Measurements from ENCODE around the gene BRME1.
A peak's percentile ranks its signal among the peaks of the same experiment; 100 is the strongest.

The BRME1 gene

DNA sequence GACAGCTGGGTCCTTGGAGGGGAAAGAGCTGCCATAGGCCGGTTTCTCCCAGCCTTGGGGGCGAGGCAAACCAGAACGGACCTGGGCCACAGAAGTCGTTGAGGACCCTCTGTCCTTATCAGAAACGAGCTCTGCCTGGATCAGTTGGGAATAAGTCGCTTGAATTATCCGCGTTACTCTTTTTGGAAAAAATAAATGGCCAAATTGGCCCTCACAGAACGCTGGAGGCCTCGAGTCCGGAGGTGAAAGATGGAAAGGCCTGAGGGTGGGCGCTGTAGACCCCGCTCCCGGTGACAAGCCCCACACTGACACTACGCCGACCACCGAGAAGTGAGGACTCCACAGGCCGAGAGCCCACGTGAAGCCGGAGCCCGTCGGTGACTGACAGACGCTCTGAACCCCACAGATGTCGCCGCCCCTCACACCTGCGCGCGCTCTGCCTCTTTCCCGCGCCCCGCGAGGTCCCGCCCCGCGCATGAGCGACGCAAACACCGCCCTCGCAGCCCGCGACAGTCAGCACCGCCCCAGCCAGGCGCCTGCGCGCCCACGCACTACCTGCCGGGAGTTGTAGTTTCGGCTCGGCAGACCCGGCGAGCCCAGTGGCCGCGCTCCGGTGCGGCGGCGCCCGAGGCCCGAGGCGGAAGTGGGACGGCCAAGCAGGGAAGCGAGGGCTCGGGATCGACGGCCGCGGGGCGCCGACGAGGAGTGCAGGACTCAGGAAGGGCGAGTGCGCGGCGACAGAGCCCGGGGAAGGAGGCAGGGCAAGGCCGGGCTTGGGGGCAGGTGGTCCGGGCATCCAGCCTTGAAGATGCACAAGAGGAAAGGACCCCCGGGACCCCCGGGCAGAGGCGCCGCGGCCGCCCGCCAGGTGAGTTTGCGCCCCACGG is at the start of gene BRME1, which contains the start of gene CC2D1A:
BRME1 (minus strand) TSS at position 484 of the 887 bp plus-strand sequence. CDS start 1,225 bp downstream, outside the sequence.
CC2D1A (plus strand) TSS at position 568 of the 887 bp plus-strand sequence; CDS start at position 809, 241 bp downstream.
- DNase-seq: peak; percentile 92

DNA sequence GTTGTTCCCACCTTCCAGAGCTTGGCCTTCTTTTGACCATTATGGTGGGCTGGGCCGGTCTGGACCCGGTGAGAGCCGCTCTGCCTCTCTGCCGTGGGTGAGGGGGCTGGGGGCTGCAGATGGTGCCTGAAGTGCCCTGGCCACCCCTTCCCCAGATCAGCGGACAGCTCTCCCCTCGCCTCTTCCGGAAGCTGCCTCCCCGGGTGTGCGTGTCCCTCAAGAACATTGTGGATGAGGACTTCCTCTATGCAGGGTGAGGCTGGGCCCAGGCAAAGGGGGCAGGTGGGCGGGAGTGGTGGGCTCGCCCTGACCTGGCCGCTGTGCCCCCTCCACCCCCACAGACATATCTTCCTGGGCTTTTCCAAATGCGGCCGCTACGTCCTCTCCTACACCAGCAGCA is 48.3 kb upstream of the BRME1 start:
- DNase-seq: no peak

DNA sequence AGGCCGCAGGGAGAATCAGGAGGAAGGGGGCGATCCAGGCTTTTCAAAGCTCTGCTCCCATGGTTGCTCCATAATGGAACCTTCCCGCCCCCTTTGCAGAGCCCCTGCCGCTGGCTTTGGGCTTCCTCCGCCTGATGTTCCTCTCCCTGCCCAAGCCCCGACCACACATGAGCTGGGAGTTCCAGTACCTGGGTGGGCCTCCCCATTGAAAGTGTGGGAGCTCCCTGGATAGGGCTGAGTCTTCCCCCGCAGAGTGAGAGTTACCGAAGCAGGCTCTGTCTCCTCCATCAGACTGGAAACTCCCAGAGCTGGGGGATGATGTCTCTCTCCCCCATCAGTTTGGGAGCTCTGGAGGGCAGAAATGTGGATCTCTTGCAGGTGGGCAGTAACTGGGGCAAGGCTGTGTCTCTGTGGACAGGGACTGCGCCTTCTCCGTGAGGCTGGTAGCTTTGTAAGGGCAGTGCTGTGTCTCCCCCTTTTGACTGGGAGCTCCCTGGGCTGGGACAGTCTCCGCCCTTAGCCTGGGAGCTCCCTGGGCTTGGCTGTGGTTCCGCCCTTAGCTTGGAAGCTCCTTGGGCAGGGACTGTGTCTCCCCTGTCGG is 47.1 kb upstream of the BRME1 start:
- no peak for DNase-seq

DNA sequence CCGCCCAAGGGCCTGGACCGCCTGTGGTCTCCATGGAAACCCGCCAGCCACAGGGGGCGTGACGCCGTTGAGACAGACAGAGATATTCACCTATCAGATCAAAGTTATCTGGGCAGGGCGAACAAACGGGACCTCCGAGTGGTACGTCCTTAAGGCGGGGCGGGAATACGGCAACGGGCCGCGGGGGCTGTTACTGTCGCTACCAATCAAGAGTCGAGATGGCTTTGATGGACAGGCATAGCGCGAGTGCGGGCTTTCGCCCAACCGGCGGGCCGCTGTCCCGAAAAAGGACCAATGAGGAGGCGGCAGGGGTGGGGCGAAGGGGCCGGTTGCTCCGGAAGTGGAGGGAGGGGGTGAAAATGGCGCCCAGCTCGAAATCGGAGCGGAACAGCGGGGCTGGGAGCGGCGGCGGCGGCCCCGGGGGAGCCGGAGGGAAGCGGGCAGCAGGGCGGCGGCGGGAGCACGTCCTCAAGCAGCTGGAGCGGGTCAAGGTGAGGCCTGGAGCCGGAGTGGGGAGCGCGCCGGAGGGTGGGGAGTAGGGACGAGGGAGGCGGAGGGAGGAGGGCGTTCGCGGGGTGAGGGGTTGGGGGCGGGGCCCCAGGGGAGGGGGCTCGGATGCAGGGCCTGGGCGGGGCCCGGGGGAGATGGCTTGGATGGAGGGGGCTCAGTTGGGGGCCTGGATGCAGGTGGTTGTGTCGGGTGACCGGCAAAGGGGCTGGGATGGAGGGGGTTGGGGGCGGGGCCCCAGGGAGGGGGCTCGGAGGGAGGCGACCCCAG is 46.4 kb upstream of the BRME1 start, which contains the start of gene DCAF15:
DCAF15 (plus strand) TSS at position 356 of the 777 bp plus-strand sequence; CDS start at position 360, 4 bp downstream.
- DNase-seq: peak; percentile 98

DNA sequence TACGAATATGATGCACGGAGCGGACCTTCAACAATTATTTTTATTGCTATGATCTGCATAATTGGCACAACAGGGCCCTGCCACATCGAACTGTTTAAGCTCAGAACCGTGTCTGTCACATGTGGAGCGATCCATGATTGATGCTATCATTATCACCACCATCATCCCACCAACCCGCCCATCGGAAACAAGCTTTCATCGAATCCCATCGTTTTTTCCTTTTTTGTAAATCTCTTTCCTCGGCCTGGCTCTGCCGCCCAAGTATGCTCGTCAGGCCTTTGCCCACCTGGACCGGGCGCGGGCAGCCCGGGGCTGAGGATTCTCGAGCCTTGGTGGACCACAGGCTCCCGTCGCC is 45.9 kb upstream of the BRME1 start:
- DNase-seq: no peak

DNA sequence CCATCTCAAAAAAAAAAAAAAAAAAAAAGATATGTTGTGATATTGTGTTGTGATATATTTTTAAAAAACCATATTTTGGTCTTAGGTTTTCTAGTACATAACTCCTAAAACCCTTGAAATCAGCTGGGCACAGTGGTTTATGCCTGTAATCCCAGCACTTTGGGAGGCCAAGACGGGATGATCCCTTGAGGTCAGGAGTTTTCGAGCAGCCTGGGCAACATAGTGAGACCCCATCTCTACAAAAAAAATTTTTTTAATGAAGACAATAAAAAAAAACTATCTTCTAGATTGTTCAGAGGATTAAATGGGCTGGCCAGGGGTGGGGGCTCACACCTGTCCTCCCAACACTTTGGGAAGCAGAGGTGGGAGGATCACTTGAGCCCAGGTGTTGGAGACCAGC is 45.1 kb upstream of the BRME1 start:
- DNase-seq: no peak

DNA sequence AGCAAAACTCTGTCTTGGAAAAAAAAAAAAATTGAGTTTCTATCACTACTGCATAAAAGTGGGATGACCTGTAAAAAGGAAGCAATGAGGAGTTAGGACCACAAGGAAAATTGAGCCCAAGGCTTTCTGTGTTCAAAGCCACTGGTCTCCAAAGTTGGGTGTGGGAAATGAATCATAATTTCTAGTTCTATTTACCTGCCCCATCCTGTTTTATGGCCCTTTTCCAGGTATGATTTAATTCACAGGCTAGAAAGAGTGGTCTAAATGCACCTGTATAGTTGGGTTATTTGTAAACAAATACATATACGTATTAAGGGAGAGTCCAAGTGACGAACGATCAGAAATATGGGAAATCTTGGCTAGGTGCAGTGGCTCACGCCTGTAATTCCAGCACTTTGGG is 40.5 kb upstream of the BRME1 start:
- DNase-seq: no peak

DNA sequence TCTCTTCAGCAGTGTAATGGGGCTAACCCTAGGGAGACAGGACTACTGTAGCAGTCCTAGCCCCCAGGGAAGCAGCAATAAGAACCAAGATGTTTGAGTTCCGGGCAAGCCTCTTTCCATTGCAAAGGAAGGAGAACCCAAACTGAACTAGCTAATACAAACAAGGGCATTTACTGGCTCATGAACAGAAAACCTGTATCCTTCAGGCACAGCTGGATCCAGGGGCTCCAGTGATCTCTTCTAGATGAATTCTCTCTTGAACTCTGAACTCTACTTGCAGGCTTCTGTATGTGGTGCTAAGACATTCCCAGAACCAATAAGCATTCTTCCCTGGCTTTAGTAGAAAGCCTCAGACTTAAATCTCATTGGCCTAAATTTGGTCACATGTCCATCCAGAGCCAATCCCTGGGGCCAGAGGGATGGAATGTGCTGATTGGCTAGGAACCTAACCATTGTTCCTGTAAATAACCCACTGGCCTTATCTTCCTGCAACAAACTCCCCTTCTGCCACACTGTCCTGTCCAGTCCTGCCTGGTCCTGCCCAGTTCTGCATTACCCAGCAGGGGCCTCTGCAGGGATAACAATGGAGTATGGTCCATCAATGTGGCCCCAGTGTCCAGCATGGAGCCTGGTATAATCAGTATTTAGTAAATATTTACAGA is 36.2 kb upstream of the BRME1 start:
- no peak for DNase-seq

DNA sequence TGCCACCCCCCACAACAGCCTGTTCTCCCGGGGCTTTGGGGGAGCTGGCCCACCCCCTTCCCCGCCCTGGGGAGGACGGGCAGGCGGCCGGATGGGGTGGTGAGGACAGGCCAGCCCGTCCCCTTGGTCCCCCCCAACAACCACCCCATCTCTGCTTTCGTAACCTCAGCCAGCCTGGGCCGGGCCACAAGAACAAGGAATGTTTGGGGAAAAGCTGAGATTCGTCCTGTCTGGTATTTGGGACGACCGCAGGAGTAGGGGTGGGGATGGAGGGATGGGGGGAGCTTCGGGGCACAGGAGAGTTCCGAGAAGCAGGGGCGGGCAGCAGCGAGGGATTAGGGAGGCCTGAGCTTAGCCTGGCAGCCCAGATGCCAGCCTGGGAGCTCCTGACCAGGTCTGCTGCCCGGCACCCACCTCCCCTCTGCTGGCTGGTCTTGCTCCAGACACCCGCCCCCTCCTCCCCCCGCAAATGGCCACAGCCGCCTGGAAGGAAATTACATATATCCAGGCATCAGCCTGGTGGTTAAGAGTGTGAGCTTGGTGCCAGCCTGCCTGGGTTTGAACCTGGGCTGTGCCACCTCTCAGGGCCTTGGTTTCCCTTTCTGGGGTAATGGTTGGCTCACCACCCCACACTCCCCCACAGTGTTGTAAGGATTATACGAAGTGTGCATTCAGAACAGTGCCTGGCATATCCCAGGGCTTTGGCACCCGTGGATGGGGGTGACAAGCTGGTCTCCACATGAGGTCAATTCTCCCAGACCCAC is 32.6 kb upstream of the BRME1 start, which contains the start of gene PODNL1:
PODNL1 (minus strand) TSS at position 117 of the 764 bp plus-strand sequence. CDS start 236 bp downstream, outside the sequence.
- no peak for DNase-seq

DNA sequence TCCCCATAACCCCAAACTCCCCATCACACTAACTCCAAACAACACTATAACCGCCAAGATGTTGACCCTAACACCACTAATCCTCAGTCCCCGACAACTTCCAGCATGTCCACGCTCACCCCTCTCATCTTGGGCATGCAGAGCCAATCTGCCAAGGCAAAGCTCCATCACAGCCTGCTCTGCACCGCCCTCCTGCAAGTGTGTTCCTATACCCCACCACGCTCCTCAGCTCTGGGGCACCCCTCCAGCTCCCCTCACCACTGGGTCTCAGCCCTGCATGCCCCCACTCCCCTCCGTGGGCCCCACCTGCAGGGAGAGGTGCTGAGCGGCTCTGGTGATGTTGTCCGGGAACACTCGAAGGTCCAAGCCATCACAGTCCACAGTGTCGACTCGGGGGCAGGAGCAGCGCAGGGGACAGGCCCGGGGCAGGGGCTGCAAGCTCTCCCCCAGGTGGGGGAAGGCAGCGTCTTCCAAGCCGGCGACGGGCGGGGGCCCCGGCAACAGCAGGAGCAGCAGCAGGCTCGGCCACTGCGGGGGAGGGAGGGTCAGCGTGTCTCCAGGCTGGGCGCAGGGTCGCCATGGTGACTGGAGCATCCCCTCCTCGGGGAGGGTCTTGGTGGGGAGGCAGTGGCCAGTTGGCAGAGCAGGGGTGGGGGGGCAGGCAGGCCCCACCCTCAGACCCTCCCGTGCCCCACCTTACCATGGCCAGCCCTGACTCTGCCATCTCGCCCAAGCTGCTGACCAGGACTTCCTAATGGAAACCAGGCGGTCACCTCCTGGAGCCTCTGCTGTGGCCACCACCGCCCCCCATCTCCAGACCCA is 31.8 kb upstream of the BRME1 start:
- no peak for DNase-seq

DNA sequence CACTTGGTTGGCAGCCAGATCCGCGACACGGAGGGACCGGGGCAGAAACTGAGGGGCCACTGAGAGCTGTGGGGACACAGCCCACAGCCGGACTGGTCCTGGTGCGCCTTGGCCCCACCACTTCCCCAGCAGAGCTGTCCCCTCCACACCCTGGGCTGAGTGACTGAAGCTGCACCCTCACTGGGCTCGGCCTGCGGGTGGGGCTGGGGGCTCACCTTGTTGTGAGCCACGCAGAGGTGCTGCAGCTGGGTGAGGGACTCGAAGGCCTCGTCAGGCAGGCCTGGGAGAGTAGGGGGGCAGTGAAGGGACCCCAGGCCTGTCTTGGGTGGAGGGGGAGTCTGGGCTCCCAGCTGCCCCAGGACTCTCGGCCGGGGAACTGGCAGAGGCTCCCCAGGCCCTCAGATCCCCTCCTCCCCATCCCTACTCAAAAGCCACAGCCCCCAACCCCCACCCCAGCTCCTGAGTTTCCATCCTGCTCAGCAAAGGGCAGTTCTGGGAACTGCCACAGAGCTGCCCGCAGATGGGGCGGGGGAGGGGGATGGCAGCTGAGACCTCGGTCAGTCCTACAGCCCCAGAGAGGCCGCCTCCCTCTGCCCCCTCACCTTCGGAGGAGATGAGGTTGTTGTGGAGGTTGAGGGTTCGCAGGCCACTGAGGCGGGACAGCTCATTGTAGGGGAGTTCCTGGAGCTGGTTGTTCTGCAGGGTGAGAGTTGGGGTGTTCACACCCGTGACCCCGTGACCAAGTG is 30.0 kb upstream of the BRME1 start:
- no peak for DNase-seq

DNA sequence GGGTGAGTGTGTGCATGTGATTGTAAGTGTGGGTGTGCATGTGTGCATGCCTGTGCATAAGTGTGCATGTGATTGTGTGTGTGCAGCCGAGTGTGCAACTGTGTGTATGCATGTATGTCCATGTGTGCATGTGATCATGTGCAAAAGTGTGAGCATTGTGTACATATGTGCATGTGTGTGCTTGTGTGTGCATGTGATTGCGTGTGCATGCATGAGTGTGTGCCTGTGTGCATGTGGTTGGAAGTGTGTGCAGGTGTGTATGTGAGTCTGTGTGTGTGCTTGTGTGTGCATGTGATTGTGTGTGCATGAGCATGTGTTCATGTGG is 28.8 kb upstream of the BRME1 start:
- DNase-seq: no peak

DNA sequence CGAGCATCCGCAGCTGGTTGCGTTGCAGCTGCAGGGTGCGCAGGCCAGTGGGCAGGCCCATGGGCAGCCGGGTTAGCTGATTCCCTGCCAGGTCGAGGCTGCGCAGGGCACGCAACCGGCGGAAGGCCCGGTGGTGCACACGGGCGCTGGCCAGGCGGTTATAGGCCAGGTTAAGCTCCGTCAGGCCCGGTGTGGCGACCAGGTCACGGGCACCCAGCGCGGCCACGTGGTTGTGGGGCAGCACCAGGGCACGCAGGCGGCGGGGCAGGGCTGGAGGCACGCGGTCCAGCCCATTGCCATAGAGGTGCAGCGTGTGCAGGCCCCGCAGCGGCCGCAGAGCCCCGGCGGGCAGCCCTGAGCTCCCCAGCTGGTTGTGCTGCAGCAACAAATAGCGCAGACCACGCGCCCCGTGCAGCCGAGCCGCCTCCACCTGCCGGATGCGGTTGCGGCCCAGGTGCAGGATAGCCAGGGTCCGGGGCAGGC is 27.0 kb upstream of the BRME1 start:
- no peak for DNase-seq

DNA sequence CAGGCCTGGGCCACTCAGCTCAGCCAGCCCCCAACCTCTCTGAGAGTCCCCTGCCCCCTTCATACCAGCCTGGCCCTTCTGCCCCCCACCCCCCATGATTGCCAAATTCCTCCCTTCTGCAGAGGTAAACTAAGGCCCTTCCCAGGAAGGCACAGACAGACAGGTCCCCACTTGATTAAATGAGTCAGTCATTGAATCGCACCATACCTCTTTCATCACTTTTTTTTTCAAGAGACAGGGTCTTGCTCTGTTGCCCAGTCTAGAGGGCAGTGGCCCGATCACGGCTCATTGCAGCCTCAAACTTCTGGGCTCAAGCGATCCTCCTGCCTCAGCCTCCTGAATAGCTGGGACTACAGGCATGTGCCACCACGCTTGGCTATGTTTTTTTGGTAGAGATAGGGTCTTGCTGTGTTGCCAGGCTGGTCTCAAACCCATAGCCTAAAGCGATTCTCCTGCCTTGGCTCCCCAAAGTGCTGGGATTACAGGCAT is 26.3 kb upstream of the BRME1 start:
- DNase-seq: no peak

DNA sequence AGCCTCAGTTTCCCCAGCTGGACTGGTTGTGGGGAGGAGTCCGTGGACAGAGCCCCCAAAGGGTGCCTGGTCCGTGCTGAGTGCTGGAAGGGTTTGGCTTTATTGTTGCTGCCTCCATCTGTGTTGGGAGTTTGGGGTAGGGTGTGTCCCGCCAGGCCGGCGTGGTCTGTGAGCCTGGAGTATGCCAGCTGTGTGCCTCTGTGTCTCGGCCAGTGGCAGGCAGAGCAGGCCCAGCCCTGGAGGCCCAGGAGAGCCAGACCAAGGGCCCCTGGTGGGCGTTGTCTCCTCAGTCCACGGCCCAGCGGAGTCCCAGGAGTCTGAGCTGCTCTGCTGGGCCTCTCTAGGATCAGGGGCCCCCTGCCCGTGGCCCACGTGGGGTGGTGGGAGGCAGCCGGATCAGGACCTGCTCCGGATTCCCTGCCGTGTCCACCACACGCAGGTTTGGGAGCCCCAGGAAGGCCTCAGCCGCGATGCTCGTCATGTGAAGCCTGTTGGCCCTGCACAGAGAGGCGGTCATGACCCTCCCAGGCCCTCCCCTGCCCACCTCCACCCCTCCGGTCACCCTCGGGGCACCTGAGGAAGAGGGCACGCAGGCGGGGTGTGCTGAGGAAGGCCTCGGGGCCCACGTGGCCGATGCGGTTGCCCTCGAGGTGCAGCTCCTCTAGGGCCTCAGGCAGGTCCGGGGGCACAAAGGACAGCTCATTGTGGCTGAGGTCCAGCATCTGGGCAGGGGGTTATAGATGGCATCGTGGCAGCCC is 25.7 kb upstream of the BRME1 start:
- DNase-seq: no peak

DNA sequence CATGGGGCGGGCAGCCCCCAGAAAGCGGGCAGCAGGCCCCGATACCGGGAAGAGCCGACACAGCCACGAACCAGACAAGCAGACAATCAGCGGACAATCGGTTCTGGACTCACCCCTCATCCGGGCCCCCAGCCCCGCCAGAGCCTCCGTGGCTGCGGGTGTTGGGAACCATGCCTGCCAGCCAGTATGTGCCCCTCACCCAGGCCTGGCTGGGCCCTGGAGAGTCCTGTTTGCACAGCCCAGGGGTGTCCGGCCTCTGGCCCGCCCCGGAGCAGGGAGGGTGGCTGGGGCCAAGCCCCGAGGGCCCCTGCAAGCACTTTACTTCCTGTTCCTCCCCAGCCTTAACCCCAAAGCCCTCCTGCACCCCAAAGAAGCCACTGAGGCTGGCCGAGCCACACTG is 24.5 kb upstream of the BRME1 start:
- no peak for DNase-seq

DNA sequence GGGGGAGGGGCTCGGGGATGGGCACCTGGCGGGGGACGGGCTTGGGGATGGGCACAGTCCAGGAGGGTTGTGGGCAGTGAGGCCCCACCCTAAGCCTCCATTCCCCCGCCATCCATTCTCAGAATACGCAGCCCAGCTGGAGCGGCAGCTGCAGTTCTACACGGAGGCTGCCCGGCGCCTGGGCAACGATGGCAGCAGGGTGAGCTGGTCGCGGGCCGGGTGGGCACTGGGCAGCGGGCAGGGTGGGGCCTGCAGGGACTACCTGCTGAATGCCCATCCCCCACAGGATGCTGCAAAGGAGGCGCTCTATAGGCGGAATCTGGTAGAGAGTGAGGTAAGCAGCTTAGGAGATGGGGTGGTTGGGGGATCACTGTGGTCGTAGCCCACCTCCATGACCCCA is 24.0 kb upstream of the BRME1 start:
- no peak for DNase-seq

DNA sequence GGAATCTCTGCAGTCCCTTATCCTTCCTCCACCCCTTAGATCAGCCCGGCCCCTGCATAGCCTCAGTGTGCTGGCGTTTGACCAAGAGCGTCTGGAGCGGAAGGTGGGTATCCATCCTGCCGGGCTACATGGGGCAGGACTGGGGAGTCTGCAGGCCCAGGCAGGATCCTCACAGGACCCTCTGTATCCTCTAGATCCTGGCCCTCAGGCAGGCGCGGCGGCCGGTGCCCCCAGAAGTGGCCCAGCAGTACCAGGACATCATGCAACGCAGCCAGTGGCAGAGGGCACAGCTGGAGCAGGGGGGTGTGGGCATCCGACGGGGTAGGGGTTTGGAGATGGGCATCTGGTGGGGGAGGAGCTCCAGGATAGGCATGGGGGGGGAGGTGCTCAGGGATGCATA is 23.4 kb upstream of the BRME1 start:
- DNase-seq: no peak

DNA sequence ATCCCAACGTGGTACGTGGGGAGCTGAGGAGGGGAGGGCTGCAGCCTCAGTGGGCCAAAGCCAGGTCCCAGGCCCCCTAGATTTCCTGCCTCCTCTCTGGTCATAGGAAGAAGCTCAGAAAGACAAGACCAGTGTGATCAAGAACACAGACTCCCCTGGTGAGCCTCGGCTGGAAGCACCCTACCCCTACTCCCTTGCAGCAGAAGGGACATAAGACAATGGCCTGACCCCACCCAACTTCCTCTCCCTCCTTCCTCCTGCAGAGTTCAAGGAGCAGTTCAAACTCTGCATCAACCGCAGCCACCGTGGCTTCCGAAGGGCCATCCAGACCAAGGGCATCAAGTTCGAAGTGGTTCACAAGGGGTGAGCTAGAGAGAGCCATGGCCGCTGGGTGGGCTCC is 20.8 kb upstream of the BRME1 start:
- no peak for DNase-seq

Data from activated T-cell treated with anti-CD3 and anti-CD28 coated beads for 4 hours (primary cell).